ENCODE measurements around the gene ALK. TPM values are rescaled to one million over a fixed set of nuclear protein-coding genes. Genes with fewer than 3 reads are reported as not detected.

The ALK gene
- total RNA-seq, 2 donors from 2014 or later: 0.37 TPM; not detected in 1

DNA sequence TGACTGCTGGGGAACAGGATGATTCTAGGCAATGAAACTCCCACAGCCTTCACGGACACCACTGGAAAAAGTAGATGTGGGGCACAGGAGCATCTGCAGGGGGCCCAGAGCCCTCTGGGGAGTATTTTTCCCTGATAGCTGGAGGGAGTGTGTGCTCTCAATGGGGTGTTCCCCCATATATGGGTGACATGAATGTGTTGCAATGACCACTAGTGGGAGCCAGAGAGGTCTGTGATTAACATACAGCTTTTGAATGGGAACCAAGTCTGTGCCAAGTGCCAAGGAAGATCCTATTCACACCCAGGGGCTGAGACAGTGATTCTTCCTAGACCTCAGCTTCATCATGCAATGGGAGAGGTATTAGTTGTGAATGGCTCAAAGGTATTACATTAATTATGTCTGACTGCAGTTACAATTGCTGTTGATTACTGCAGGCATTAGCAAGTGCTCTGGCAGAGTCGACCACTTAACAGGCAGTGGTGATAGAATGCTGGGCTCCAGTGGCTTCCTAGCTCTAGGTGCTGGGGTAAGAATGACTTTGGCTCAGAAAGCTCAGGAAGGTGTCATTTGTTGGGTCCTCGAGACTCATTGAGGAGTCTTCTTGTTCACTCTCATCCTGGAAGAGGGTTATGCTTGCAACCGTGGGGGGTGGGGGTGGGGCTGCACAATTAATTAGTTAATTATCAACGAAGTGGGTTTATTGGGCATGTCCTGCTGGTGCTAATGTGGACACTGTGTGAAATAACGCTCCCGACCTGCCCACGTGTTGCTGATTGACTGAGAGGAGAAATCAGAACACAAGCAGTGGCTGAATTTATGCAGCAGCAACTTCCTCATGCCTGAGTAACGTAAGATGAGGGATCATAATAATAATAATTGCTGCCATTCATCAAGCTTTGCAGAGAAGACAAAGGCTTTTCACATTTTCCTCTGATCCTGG is 612.0 kb downstream of the ALK start:
- DNase-seq (ENCODE audit: low spot score): no peak
- intact Hi-C loops (cut with DNase I): no loop called here

DNA sequence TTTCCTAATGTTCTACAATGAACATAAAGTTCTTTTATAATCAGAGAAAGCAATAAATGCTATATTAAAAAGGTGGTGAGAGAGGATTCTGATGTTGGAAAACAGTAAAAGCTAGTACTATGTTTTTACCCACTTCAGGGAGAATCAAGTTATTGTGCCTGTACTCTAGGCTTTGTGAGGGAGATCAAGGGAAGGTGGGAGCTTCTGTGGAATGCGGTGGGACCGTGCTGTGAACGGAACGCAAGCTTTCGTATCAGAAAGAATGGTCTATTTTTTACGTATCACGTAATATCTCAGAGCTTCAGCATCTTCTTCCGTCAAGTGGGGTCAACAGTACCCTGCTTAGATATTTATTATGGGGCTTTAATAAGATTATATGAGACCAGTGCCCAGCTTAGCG is 613.0 kb downstream of the ALK start:
- no peak for DNase-seq (ENCODE audit: low spot score)
- intact Hi-C loops (cut with DNase I): no loop called here

DNA sequence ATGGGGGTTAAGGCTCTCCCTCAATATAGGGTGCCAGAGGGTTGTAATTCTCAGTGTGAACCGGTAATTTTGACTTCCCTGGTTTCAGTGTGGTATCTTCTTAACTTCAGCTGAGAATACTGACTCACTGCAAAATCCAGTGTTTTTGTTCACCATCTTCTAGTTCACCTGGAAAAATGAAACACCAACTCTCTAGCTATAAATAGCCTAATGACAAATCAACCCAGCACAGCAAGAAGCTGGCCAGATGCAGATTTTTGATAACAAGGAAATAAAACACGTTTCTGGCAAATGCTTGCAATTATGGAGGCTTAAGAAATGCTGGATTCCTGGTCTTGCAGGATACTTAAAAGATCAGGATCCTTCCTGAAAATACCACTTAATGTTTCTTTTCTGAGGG is 613.9 kb downstream of the ALK start:
- intact Hi-C loops (cut with DNase I): no loop called here
- DNase-seq (ENCODE audit: low spot score): no peak

DNA sequence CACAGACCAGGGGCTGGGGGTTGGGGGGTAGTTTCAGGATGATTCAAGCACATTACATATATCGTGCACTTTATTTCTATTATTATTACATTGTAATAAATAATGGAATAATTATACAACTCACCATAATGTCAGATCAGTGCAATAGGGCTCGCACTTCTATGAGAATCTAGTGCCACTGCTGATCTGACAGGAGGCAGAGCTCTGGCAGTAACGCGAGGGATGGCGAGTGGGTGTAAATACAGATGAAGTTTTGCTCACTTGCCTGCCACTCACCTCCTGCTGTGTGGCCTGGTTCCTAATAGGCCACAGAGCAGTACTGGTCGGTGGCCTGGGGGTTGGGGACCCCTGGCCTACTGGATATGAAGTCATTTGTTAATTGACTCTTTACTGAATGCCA is 615.6 kb downstream of the ALK start:
- intact Hi-C loops (cut with DNase I): no loop called here
- DNase-seq (ENCODE audit: low spot score): no peak

GRCh38 chr2:29304399-29305060 is 616.9 kb downstream of the ALK start:
- DNase-seq (ENCODE audit: low spot score): no peak
- intact Hi-C loops (cut with DNase I): no loop called here

DNA sequence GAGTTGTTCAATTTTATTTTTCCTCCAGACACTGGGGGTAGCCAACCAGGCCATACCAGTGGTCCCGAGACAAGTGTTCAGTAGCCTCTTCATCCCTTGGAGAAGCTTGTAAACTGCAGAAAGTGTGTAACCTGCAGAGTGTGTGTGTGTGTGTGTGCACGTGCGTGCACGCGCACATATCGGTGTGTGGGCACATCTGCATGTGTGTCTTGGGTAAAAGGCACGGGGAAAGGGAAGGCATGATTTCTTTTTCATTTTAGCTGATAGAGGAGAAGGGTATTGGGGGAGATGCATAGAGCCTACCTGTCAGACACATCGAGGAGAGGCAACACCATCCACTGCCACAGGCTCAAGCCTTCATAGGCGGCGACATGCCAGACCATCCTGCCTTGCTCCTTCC is 624.8 kb downstream of the ALK start:
- DNase-seq (ENCODE audit: low spot score): no peak
- intact Hi-C loops (cut with DNase I): no loop called here

DNA sequence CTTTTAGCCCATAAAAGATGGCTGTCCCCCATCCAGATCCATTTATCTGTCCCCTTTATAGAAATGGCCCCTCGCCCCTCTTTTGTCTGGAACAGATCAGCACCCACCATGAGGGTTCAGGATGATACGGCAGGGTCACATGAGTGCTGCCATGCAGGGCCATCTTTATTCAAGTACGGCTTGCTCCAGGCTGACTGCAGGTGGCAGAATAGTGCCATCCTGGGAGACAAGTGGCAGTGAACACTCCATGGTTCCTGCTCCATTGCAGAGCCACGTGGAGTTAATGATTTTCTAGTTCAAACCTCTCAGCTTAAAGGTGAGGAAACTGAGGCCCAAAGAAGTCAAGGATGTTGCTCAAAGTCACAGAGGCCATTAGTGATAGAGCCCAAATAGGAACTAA is 625.5 kb downstream of the ALK start:
- DNase-seq (ENCODE audit: low spot score): no peak
- intact Hi-C loops (cut with DNase I): no loop called here

DNA sequence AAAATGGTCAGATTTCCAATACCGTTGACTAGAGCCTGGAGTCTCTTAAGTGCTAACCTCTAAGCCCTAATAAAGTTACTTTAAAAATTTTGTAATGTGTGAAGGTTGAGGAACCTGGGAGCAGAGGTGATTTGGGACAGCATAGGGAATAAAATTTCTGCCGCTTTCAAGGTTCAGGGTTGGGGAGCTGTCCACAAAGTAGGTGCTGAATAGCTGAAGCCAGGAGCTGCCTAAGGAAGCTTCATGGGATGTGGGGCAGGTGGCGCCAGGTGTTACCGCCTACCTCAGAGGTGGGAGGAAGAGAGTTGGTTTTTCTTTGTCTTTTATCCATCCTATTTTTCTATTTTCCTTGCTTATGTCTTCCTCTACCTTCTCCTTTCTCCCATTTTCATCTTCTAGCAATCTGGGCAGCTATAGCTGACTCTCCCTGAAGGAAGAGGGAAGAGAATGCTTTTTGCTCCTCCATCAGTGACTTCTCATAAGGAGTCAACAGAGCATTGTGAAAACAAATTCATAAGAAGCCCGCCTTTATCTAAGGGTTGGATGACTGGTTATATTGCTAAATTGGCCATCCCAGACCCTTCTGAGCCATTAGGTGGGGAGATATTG is 627.5 kb downstream of the ALK start:
- DNase-seq (ENCODE audit: low spot score): no peak
- intact Hi-C loops (cut with DNase I): no loop called here

- DNase-seq (ENCODE audit: low spot score): no peak
- intact Hi-C loops (cut with DNase I): no loop called here
Measured at GRCh38 chr2:29290293-29291047, 630.9 kb downstream of the ALK start.

DNA sequence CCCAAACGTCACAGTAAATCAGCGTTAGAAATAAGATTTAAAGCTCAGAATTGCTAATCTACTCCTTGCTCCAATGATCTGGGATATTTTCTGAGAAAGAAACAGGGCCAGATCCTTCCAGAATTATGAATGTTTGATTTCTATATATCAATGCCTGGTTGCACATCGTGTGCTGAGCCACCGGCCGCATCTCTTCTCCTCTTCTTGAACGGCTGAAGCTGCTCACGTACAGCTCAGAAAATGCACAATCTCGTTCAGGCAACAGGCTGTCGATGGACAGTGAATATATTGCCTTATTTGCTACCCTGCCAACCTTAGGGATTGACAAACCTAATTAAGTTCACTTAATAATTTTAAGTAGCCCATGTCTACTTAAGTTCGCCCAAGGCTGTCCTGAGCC is 636.7 kb downstream of the ALK start:
- intact Hi-C loops (cut with DNase I): no loop called here
- no peak for DNase-seq (ENCODE audit: low spot score)

- intact Hi-C loops (cut with DNase I): no loop called here
- DNase-seq (ENCODE audit: low spot score): no peak
Measured at GRCh38 chr2:29281916-29282247, 639.5 kb downstream of the ALK start.

- intact Hi-C loops (cut with DNase I): no loop called here
- no peak for DNase-seq (ENCODE audit: low spot score)
Measured at GRCh38 chr2:29281086-29281915, 640.1 kb downstream of the ALK start.

- DNase-seq (ENCODE audit: low spot score): no peak
- intact Hi-C loops (cut with DNase I): no loop called here
Measured at GRCh38 chr2:29278966-29279365, 642.4 kb downstream of the ALK start.

DNA sequence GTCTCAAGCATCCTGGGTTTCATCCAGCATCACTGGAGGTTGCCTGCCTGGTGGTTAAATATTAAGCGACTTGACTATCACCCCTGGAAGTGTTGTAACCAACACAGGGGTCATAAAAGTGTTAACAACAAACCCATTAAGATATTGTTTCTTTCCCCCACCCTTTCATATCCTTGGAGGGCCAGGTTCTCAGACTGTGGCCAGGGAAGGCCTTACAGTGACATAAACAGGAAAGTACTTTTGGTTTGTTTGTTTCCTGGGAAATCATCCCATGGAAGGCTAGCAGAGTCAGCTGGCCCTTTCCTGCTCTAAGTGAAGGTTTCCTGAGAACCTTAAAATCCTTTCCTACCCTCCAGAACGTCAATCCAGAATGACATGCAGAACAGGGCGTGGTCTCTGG is 645.2 kb downstream of the ALK start:
- DNase-seq (ENCODE audit: low spot score): no peak
- intact Hi-C loops (cut with DNase I): no loop called here

DNA sequence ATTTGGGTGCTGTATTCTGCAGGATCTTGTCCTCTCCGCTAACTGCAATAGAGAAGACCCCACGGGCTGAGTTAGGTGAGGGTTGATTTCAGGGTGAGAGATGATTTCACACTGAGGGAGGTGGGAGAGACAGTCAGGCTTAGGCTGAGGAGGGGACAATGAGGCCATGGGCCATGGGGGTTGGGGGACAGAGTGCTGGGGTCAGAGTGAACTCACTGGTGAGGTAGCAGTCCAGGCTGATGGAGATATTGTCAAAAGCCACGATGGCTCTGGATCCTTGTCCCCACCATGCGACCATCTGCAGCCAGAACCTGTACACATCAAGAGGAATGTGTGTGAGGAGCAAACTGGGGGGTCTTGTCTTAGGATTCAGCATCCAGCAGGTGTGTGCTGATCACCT is 646.2 kb downstream of the ALK start:
- no peak for DNase-seq (ENCODE audit: low spot score)
- intact Hi-C loops (cut with DNase I): no loop called here

DNA sequence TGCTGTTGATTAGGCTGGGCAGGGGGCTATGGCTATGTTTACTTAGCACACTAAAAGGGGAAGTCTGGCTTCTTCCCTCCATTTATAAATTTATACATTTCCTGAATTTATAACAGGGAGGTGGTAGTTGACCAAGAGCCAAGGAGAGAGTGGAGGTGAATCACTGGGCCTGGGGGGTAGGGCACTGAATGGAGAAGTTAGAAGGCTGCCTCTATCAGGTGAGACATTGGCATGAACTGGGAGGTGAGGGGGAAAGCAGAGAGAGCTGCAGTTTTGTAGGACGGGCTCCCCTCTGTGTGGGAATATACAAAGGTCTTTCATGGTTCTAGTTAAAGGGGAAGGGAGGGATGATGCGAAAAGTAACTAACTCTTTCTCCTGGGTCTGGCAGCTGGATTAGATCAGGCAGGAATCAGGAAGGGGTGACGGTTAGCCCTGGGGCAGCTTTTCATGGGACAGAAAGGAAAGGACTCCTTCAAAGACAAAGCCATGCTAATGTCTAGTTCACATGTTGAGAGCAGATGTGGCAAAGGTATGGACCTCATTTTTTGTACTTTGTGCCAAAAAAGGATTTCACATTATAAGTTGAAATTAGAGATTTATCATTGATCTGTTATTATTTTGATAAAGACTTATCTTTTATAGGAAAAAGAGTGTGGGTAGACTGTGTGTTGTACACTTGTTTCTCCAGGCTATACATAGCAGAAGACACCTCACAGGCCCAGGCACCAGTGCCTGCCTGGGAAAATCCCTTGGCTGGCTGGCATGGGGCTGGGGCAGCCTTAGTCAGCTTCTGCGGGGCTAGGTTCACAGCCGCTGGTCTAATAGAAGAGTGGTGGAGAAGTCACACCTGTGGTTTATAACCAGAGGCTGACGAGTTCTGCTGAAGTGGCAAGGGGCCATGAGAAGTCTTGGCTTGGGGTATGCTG is 647.4 kb downstream of the ALK start:
- no peak for DNase-seq (ENCODE audit: low spot score)
- intact Hi-C loops (cut with DNase I): no loop called here

DNA sequence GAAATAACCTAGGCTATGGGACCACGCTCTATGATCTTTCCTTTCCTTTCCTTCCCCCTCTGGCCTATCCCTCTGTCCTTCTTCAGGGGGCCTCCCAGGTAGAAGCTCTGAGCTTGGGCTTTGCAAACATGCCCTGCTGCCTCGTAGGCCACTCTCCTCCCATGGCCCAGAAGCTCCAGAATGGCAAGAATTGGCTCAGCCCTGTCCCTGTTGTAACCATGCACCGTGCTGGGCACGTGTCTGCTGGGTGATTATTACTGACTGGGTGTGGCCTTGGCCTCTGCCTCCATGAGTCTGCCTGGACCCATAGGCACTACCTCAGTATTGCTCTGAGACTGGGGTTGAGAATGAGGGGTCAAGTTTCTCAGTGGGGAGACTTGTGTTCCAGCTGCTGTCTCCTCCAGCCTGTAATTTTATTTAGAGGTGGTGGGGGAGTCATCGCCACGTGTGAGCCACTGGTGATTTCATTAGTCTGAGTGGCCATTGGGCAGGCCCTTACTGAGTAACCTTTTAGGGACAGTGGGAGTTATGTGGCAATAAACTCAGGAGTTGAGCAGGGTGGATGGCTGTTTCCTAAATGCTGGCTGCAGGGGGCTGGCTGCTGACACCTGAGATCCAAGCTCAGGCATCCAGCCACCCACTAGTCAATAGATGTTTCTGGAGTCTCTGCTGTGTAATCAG is 648.2 kb downstream of the ALK start:
- DNase-seq (ENCODE audit: low spot score): no peak
- intact Hi-C loops (cut with DNase I): no loop called here

DNA sequence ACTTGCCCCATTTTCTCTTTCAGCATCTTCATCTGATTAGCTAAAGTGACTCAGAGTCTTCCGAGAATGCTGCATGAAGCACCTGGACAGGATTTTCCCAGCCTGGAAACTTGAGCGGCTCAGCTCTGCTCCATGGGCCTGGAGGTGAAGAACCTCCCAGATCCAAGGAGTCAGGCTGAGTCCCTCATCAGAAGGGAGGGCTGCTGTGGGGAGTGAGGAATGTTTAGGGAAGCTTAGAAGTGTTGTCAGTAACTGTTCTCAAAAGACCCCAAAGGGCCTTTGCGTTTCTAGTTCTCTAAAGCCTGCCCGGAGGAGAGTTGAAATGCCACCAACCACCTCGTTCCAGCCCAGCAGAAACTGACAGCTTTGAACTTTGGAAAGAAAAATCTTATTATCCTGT is 649.1 kb downstream of the ALK start:
- intact Hi-C loops (cut with DNase I): no loop called here
- no peak for DNase-seq (ENCODE audit: low spot score)
